ENCODE measurements around the gene RGS1.

Gene RGS1

GRCh38 chr1:192554904-192555303, 20.7 kb upstream of the RGS1 start:
- DNase-seq, result no peak

GRCh38 chr1:192555399-192555798, 20.2 kb upstream of the RGS1 start:
- DNase-seq, result no peak

GRCh38 chr1:192557841-192558595, 17.6 kb upstream of the RGS1 start:
- DNase-seq, result no peak

- DNase-seq, result no peak
Observed at GRCh38 chr1:192559115-192560006, 16.2 kb upstream of the RGS1 start.

GRCh38 chr1:192561301-192561700, 14.3 kb upstream of the RGS1 start:
- no peak for DNase-seq

- no peak for DNase-seq
Observed at GRCh38 chr1:192563129-192563528, 12.4 kb upstream of the RGS1 start.

GRCh38 chr1:192564099-192564498, 11.5 kb upstream of the RGS1 start:
- no peak for DNase-seq

- no peak for DNase-seq
Observed at GRCh38 chr1:192565946-192566345, 9.6 kb upstream of the RGS1 start.

GRCh38 chr1:192566657-192567056, 8.9 kb upstream of the RGS1 start:
- DNase-seq, result no peak

- DNase-seq, result no peak
Observed at GRCh38 chr1:192568063-192568462, 7.5 kb upstream of the RGS1 start.

- no peak for DNase-seq
Observed at GRCh38 chr1:192571668-192572067, 3.9 kb upstream of the RGS1 start.

- no peak for DNase-seq
Observed at GRCh38 chr1:192573499-192573898, 2.1 kb upstream of the RGS1 start.

- DNase-seq, result no peak
Observed at GRCh38 chr1:192574073-192574472, 1.5 kb upstream of the RGS1 start.

GRCh38 chr1:192576190-192577144, 894 bp downstream of the RGS1 start:
- no peak for DNase-seq

- no peak for DNase-seq
Observed at GRCh38 chr1:192577145-192578140, 1.9 kb downstream of the RGS1 start.

GRCh38 chr1:192578144-192578909, 2.8 kb downstream of the RGS1 start:
- no peak for DNase-seq

- DNase-seq, result no peak
Observed at GRCh38 chr1:192579010-192579738, 3.6 kb downstream of the RGS1 start.

- DNase-seq, result no peak
Observed at GRCh38 chr1:192580351-192580962, 4.9 kb downstream of the RGS1 start.

GRCh38 chr1:192581131-192581927, 5.8 kb downstream of the RGS1 start:
- DNase-seq, result no peak

Measured in NCI-H2171 (cell line).